Inflammatory macrophage treated with lipopolysaccharide for 4 hours (primary cell): ENCODE data around the gene LILRA5.
A peak's percentile ranks its signal among the peaks of the same experiment; 100 is the strongest.
"Not testable (repeated sequence)": the region's sequence is repeated elsewhere in the genome, so short reads cannot be mapped to it uniquely, and the experiment has no call there.

Source experiments
- DNase-seq: peaks from one replicate; pipeline ENCODE4 v3.0.0-alpha.2; 2020

The LILRA5 gene

GRCh38 chr19:54333586-54334298 lies 20.8 kb upstream of the LILRA5 start:
- DNase-seq: no peak

GRCh38 chr19:54332149-54332548 lies 19.2 kb upstream of the LILRA5 start:
- DNase-seq: no peak

GRCh38 chr19:54331626-54332025 lies 18.7 kb upstream of the LILRA5 start:
- DNase-seq: no peak

GRCh38 chr19:54329476-54330165 lies 16.7 kb upstream of the LILRA5 start:
- DNase-seq: no peak

GRCh38 chr19:54328781-54329180 lies 15.8 kb upstream of the LILRA5 start:
- DNase-seq: not testable (repeated sequence)

- DNase-seq: no peak
Measured at GRCh38 chr19:54325631-54326030, 12.7 kb upstream of the LILRA5 start.

- DNase-seq: peak; percentile 62
Measured at GRCh38 chr19:54325194-54325621, 12.2 kb upstream of the LILRA5 start.

- DNase-seq: no peak
Measured at GRCh38 chr19:54324071-54324470, 11.1 kb upstream of the LILRA5 start.

GRCh38 chr19:54322934-54323333 lies 10.0 kb upstream of the LILRA5 start:
- not testable (repeated sequence) for DNase-seq

GRCh38 chr19:54322295-54322694 lies 9.3 kb upstream of the LILRA5 start:
- DNase-seq: not testable (repeated sequence)

- peak; percentile 34 for DNase-seq
Measured at GRCh38 chr19:54319892-54320670, 7.1 kb upstream of the LILRA5 start.

GRCh38 chr19:54319049-54319448 lies 6.1 kb upstream of the LILRA5 start:
- DNase-seq: peak; percentile 97

GRCh38 chr19:54317965-54318240 lies 4.9 kb upstream of the LILRA5 start:
- no peak for DNase-seq

- peak; percentile 71 for DNase-seq
Measured at GRCh38 chr19:54317108-54317964, 4.4 kb upstream of the LILRA5 start.

- DNase-seq: peak; percentile 91
Measured at GRCh38 chr19:54316746-54317107, 3.8 kb upstream of the LILRA5 start.

- no peak for DNase-seq
Measured at GRCh38 chr19:54315956-54316355, 3.0 kb upstream of the LILRA5 start.

- DNase-seq: no peak
Measured at GRCh38 chr19:54312011-54312410, 955 bp downstream of the LILRA5 start.

- DNase-seq: no peak
Measured at GRCh38 chr19:54311486-54311885, 1.5 kb downstream of the LILRA5 start.

GRCh38 chr19:54310543-54310942 lies 2.4 kb downstream of the LILRA5 start:
- DNase-seq: no peak

GRCh38 chr19:54309811-54310210 lies 3.2 kb downstream of the LILRA5 start:
- DNase-seq: no peak

GRCh38 chr19:54307389-54308020 lies 5.5 kb downstream of the LILRA5 start:
- no peak for DNase-seq

GRCh38 chr19:54305141-54305540 lies 7.8 kb downstream of the LILRA5 start:
- DNase-seq: no peak

GRCh38 chr19:54302257-54302656 lies 10.7 kb downstream of the LILRA5 start:
- peak; percentile 83 for DNase-seq
